SK-N-MC (cell line): ENCODE results near the gene LTN1.
A peak's percentile ranks its signal among the peaks of the same experiment; 100 is the strongest.
"Not testable (repeated sequence)": the region's sequence is repeated elsewhere in the genome, so short reads cannot be mapped to it uniquely, and the experiment has no call there.

Experiments
- DNase-seq: peaks from one replicate; pipeline ENCODE4 v3.0.0-alpha.2; 2011; ENCODE audit warnings: low read depth, low spot score
- H3K27ac ChIP-seq: fragments of 200-600 bp; sonication (generic); 2 replicates; pipeline ENCODE4 v1.5.1; 2016; ENCODE audit warnings: mixed run types
- H3K36me3 ChIP-seq: fragments of 200-600 bp; sonication (generic); 2 replicates; pipeline ENCODE4 v1.6.1; 2017; ENCODE audit warnings: antibody characterized with exemption, low read length, mixed read lengths; ENCODE audit not compliant: insufficient read depth
- H3K4me3 ChIP-seq: fragments of 200-600 bp; sonication (generic); 2 replicates; pipeline ENCODE4 v1.5.1; 2016
- H3K9ac ChIP-seq: fragments of 200-600 bp; sonication (generic); 2 replicates; pipeline ENCODE4 v1.8.0; 2017; ENCODE audit warnings: mixed run types, mixed read lengths; ENCODE audit not compliant: insufficient read length
- H3K9me3 ChIP-seq: fragments of 200-600 bp; sonication (generic); 2 replicates; pipeline ENCODE4 v1.6.1; 2017; ENCODE audit warnings: low read depth, mild to moderate bottlenecking, antibody characterized with exemption, low read length, moderate library complexity, mixed read lengths
- EZH2 ChIP-seq: fragments of 200-600 bp; sonication (generic); IDR thresholded peaks from one replicate; pipeline ENCODE4 v1.6.1; 2017; ENCODE audit warnings: antibody characterized with exemption
- FOXP2 ChIP-seq: optimal IDR thresholded peaks from 2 replicates; pipeline ENCODE3; 2011; ENCODE audit warnings: mild to moderate bottlenecking, moderate library complexity; ENCODE audit not compliant: insufficient read depth; ENCODE audit errors: extremely low read length, control extremely low read depth
- POLR2AphosphoS5 ChIP-seq: IDR thresholded peaks from 2 replicates; pipeline ENCODE4 v1.6.1; 2012; ENCODE audit warnings: mild to moderate bottlenecking, low read depth, low read length, borderline replicate concordance

The LTN1 gene

GRCh38 chr21:29024474-29025327, 32.0 kb upstream of the LTN1 start, which contains the start of gene USP16:
USP16 (plus strand) TSS chr21:29024668; CDS start chr21:29027914, 3,246 bp downstream.
- TF ChIP-seq POLR2AphosphoS5 (peak; percentile 76; the same call in 1 of the 2 replicates), EZH2 (no peak)
- Histone ChIP-seq H3K36me3 (peaks cover 14% of the 10 kb centered on the region; the same call in 1 of the 2 replicates), H3K9ac (peak within 1 kb of the TSS; percentile 91), H3K4me3 (peak within 1 kb of the TSS; percentile 89), H3K9me3 (no peaks in the 10 kb centered on the region), H3K27ac (peak within 1 kb of the TSS; percentile 93)
- peak; percentile 96 for DNase-seq

- Histone ChIP-seq H3K9ac (no peak overlapping the region), H3K9me3 (no peaks in the 10 kb centered on the region), H3K27ac (0 out of 2 replicates have a peak overlapping the region, but pooled peaks have one; percentile 16), H3K36me3 (no peaks in the 10 kb centered on the region), H3K4me3 (no peak overlapping the region)
- no peak for DNase-seq
- TF ChIP-seq POLR2AphosphoS5 (no peak), EZH2 (no peak), FOXP2 (no peak)
These were observed 29.5 kb upstream of the LTN1 start for GRCh38 chr21:29022166-29022565.

- H3K27ac ChIP-seq, result no peak overlapping the region
- no peaks in the 10 kb centered on the region for H3K9me3 ChIP-seq
- TF ChIP-seq POLR2AphosphoS5, result no peak
- no peak for TF ChIP-seq FOXP2
- no peak for TF ChIP-seq EZH2
- no peak for DNase-seq
- H3K36me3 ChIP-seq, result no peaks in the 10 kb centered on the region
- peak overlapping the region; percentile 83 for H3K4me3 ChIP-seq
- peak overlapping the region; percentile 93 for H3K9ac ChIP-seq
These were observed 25.9 kb upstream of the LTN1 start for GRCh38 chr21:29018540-29018939.

- TF ChIP-seq FOXP2, result no peak
- no peak for TF ChIP-seq EZH2
- no peak for TF ChIP-seq POLR2AphosphoS5
- peak overlapping the region; percentile 83 for H3K4me3 ChIP-seq
- peak overlapping the region; percentile 93 for H3K9ac ChIP-seq
- no peak for DNase-seq
- H3K36me3 ChIP-seq, result no peaks in the 10 kb centered on the region
- H3K9me3 ChIP-seq, result no peaks in the 10 kb centered on the region
- H3K27ac ChIP-seq, result 0 out of 2 replicates have a peak overlapping the region, but pooled peaks have one; percentile 16
These were observed 25.1 kb upstream of the LTN1 start for GRCh38 chr21:29017639-29018237.

- not testable (repeated sequence) for DNase-seq, H3K9ac ChIP-seq, H3K4me3 ChIP-seq, H3K27ac ChIP-seq, H3K9me3 ChIP-seq
- peaks cover 24% of the 10 kb centered on the region for H3K36me3 ChIP-seq
These were observed 18.6 kb upstream of the LTN1 start for GRCh38 chr21:29011236-29011635.

GRCh38 chr21:29008367-29008766, 15.7 kb upstream of the LTN1 start:
- H3K27ac ChIP-seq, result no peak overlapping the region
- no peak overlapping the region for H3K4me3 ChIP-seq
- no peak overlapping the region for H3K9ac ChIP-seq
- TF ChIP-seq POLR2AphosphoS5, result no peak
- TF ChIP-seq FOXP2, result no peak
- no peak for TF ChIP-seq EZH2
- DNase-seq, result no peak
- H3K36me3 ChIP-seq, result peaks cover 29% of the 10 kb centered on the region
- no peaks in the 10 kb centered on the region for H3K9me3 ChIP-seq

- DNase-seq, result no peak
- TF ChIP-seq EZH2, result no peak
- Histone ChIP-seq H3K4me3 (no peak overlapping the region), H3K27ac (no peak overlapping the region), H3K36me3 (peaks cover 29% of the 10 kb centered on the region), H3K9ac (no peak overlapping the region), H3K9me3 (no peaks in the 10 kb centered on the region)
These were observed 15.1 kb upstream of the LTN1 start for GRCh38 chr21:29007810-29008209.

- TF ChIP-seq EZH2 (no peak), FOXP2 (no peak), POLR2AphosphoS5 (no peak)
- DNase-seq, result no peak
- Histone ChIP-seq H3K9ac (no peak overlapping the region), H3K36me3 (peaks cover 29% of the 10 kb centered on the region), H3K27ac (no peak overlapping the region), H3K4me3 (no peak overlapping the region), H3K9me3 (no peaks in the 10 kb centered on the region)
These were observed 14.5 kb upstream of the LTN1 start for GRCh38 chr21:29007135-29007534.

- Histone ChIP-seq H3K9me3 (no peaks in the 10 kb centered on the region), H3K36me3 (peaks cover 29% of the 10 kb centered on the region), H3K27ac (no peak overlapping the region), H3K9ac (no peak overlapping the region), H3K4me3 (no peak overlapping the region)
- no peak for TF ChIP-seq POLR2AphosphoS5
- no peak for TF ChIP-seq EZH2
- TF ChIP-seq FOXP2, result no peak
- DNase-seq, result no peak
These were observed 13.0 kb upstream of the LTN1 start for GRCh38 chr21:29005696-29006095.
